ENCODE measurements around the gene LYRM9. TPM values are rescaled to one million over a fixed set of nuclear protein-coding genes. Genes with fewer than 3 reads are reported as not detected.
A peak's percentile ranks its signal among the peaks of the same experiment; 100 is the strongest.
"Not testable (repeated sequence)": the region's sequence is repeated elsewhere in the genome, so short reads cannot be mapped to it uniquely, and the experiment has no call there.

The LYRM9 gene
- total RNA-seq, 1 experiment from 2014 or later: 6.4 TPM

DNA sequence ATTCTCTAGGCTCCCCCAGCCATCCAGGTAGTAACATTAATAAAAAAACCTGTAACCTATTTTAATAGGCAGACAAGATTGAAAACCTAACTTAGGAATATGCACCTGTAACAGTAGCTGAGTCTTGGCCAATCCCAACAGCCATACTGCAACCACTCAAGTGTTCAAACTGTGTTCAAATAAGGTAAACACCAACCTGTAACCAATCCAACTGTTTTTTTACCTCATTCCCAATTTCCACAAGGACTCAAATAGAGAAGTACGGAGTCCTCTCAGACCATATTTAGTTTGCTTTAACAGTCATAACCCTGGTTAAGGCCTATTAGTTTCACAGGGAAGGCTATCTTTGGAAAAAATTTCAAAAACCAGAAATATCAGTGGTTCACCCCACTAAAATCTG, 52.5 kb downstream of the LYRM9 start:
- intact Hi-C loops (cut with micrococcal nuclease): no loop called here
- H3K4me1 Mint-ChIP-seq (ENCODE audit: insufficient read depth, unreplicated experiment): peaks cover 10% of the 10 kb centered on the region
- CTCF ChIA-PET: interaction anchor here (0.6 kb wide), 1 partner anchor 52 kb away, joined by 3 read pairs; no protein-coding TSS in a partner anchor
- no peak overlapping the region for H3K4me3 Mint-ChIP-seq (ENCODE audit: unreplicated experiment)
- POLR2A ChIA-PET: interaction anchor here (0.7 kb wide), 1 partner anchor 457 kb away, joined by 3 read pairs; no protein-coding TSS in a partner anchor
- H3K27ac Mint-ChIP-seq (ENCODE audit: low read depth, unreplicated experiment): no peak overlapping the region
- H3K36me3 Mint-ChIP-seq (ENCODE audit: insufficient read depth, unreplicated experiment): no peaks in the 10 kb centered on the region
- BruUV-seq (replicated peaks): no TSS peak
- peak; percentile 19 for DNase-seq (ENCODE audit: unreplicated experiment)
- TF ChIP-seq, protein P1, sequence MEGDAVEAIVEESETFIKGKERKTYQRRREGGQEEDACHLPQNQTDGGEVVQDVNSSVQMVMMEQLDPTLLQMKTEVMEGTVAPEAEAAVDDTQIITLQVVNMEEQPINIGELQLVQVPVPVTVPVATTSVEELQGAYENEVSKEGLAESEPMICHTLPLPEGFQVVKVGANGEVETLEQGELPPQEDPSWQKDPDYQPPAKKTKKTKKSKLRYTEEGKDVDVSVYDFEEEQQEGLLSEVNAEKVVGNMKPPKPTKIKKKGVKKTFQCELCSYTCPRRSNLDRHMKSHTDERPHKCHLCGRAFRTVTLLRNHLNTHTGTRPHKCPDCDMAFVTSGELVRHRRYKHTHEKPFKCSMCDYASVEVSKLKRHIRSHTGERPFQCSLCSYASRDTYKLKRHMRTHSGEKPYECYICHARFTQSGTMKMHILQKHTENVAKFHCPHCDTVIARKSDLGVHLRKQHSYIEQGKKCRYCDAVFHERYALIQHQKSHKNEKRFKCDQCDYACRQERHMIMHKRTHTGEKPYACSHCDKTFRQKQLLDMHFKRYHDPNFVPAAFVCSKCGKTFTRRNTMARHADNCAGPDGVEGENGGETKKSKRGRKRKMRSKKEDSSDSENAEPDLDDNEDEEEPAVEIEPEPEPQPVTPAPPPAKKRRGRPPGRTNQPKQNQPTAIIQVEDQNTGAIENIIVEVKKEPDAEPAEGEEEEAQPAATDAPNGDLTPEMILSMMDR (IDR thresholded peaks at IDR 0.05; ENCODE audit: unreplicated experiment): no peak
- no peaks in the 10 kb centered on the region for H3K27me3 Mint-ChIP-seq (ENCODE audit: insufficient read depth, unreplicated experiment)
- H3K9me3 Mint-ChIP-seq (ENCODE audit: unreplicated experiment): no peaks in the 10 kb centered on the region

DNA sequence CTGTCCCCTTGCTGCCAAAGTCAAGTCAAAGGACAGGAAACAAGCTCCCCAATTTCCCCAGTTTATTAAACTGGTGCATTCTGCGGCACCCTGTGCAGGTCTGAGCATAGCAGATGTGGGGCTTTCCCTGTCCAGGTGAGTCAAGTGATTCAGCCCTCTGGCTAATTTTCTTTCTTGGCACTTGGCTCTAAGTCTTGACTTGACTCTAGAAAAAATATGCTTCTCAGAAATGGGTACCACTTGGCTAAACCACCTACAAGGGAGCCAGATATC, 52.8 kb downstream of the LYRM9 start:
- BruUV-seq (replicated peaks); DNase-seq (ENCODE audit: unreplicated experiment); H3K27me3 Mint-ChIP-seq (ENCODE audit: insufficient read depth, unreplicated experiment); H3K4me1 Mint-ChIP-seq (ENCODE audit: insufficient read depth, unreplicated experiment); H3K36me3 Mint-ChIP-seq (ENCODE audit: insufficient read depth, unreplicated experiment); POLR2A ChIA-PET; H3K9me3 Mint-ChIP-seq (ENCODE audit: unreplicated experiment); H3K27ac Mint-ChIP-seq (ENCODE audit: low read depth, unreplicated experiment); H3K4me3 Mint-ChIP-seq (ENCODE audit: unreplicated experiment); intact Hi-C loops (cut with micrococcal nuclease): not testable (repeated sequence)
- CTCF ChIA-PET: interaction anchor here (0.6 kb wide), 1 partner anchor 52 kb away, joined by 3 read pairs; no protein-coding TSS in a partner anchor

DNA sequence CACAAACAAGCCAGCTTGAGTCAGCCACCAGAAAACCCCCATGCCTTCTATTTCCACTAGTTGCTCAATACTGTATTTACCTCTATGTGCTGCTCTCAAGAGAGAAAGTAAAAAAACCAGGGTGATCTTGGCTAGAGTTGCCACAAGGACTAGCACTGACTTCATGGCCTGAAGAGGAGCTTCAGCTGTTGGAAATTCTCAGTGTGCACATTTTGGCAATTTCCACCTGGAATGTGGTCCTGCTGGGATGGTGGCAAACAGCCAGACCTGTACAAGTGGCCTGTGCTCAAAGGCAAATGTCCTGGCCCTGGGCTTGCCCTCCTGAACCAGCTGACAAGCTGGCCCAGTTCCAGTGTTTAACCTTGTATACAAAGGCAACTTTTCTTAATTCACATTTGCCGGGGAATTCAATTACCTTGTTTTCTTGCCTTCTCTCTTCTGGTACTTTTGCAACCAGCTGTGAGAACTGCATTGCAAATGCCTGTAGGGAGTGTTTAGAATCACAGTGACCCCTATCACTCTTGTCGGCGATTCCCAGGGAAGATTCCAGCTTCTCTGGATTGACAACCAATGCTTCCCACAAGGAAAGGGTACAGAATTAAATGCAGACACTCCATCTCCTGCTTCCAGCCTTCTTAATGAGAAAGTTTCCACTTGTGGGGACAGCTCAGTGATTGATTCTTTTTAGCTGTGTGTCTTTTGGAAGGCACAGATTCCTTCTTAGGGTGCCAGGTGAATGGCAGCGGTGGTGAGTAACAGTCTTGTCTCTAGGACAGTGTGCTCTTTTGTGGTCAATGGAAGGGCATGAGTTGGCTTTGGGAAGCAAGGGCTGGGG, 53.4 kb downstream of the LYRM9 start:
- H3K9me3 Mint-ChIP-seq (ENCODE audit: unreplicated experiment); H3K4me1 Mint-ChIP-seq (ENCODE audit: insufficient read depth, unreplicated experiment); H3K27me3 Mint-ChIP-seq (ENCODE audit: insufficient read depth, unreplicated experiment); CTCF ChIA-PET; H3K4me3 Mint-ChIP-seq (ENCODE audit: unreplicated experiment); POLR2A ChIA-PET; BruUV-seq (replicated peaks); H3K36me3 Mint-ChIP-seq (ENCODE audit: insufficient read depth, unreplicated experiment); H3K27ac Mint-ChIP-seq (ENCODE audit: low read depth, unreplicated experiment); intact Hi-C loops (cut with micrococcal nuclease): not testable (repeated sequence)
- DNase-seq (ENCODE audit: unreplicated experiment): peak; percentile 27

DNA sequence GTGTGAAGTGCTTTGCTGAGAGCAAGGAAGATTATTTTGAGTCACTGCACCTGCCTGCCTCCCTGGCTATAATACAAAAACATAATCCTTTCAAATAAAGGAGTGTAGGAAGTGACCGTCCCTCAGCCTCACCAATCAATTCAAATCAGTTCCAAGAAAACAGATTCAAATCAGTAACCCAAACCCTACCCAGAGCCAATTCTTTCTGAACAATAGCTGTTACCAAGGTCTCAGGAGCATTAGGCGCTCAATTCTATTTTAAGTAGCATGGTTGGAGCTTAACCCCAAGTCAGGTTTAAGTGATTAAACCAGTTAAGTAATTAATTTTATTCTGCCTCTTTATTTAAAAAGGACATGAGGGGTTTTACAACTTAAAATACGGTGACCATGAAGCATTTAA, 54.6 kb downstream of the LYRM9 start:
- DNase-seq (ENCODE audit: unreplicated experiment); H3K4me1 Mint-ChIP-seq (ENCODE audit: insufficient read depth, unreplicated experiment); H3K36me3 Mint-ChIP-seq (ENCODE audit: insufficient read depth, unreplicated experiment); H3K9me3 Mint-ChIP-seq (ENCODE audit: unreplicated experiment); H3K27ac Mint-ChIP-seq (ENCODE audit: low read depth, unreplicated experiment); POLR2A ChIA-PET; H3K27me3 Mint-ChIP-seq (ENCODE audit: insufficient read depth, unreplicated experiment); intact Hi-C loops (cut with micrococcal nuclease); H3K4me3 Mint-ChIP-seq (ENCODE audit: unreplicated experiment); BruUV-seq (replicated peaks); CTCF ChIA-PET: not testable (repeated sequence)

DNA sequence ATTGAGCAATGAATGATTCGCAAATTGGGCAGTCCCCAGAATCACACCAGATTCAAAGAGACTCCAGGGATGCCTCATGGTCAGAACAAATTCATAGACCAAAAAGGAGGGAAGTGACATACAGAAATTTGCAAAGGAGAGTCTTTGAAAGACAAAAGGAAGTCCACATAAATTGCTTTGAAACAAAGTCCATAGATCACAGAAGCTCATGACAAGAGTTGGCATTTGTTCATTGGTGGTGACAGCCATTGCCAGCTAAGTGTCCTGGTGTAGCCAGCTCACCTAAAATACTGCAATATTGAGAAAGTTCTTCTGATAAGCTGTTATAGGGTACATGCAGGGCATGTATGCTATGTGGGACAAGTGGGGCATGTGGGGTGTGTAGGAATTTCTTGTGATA, 55.4 kb downstream of the LYRM9 start:
- H3K27ac Mint-ChIP-seq (ENCODE audit: low read depth, unreplicated experiment); H3K36me3 Mint-ChIP-seq (ENCODE audit: insufficient read depth, unreplicated experiment); DNase-seq (ENCODE audit: unreplicated experiment); intact Hi-C loops (cut with micrococcal nuclease); H3K9me3 Mint-ChIP-seq (ENCODE audit: unreplicated experiment); BruUV-seq (replicated peaks); H3K4me1 Mint-ChIP-seq (ENCODE audit: insufficient read depth, unreplicated experiment); H3K4me3 Mint-ChIP-seq (ENCODE audit: unreplicated experiment); H3K27me3 Mint-ChIP-seq (ENCODE audit: insufficient read depth, unreplicated experiment): not testable (repeated sequence)
- CTCF ChIA-PET: interaction anchor here (1.0 to 1.5 kb wide), 3 partner anchors 13 to 80 kb away, joined by 3 to 7 read pairs (median 3); no protein-coding TSS in a partner anchor
- POLR2A ChIA-PET: interaction anchor here (0.9 to 1.3 kb wide), 2 partner anchors 10 to 32 kb away, joined by 3 to 4 read pairs; no protein-coding TSS in a partner anchor

DNA sequence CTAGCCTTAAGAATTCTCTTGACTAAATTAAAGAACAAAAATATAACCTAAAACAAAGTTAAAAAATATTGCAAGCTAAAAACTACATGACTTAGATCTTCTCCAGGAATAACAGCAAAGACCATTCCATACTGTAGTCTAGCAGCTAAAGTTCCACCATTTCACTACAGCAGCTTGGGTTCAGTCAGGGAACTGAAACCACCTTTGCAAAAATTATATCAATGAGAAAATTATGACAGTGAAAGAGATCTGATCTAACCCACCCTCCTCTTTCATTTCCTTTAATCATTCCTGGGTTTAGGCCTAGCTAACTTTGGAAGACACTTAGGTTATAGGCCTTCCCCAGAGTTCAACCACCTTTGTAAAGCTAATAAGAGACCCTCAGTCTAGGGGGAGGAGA, 56.5 kb downstream of the LYRM9 start:
- CTCF ChIA-PET: interaction anchor here (0.7 to 1.7 kb wide), 6 partner anchors 28 to 79 kb away, joined by 3 to 7 read pairs (median 3); no protein-coding TSS in a partner anchor
- no peaks in the 10 kb centered on the region for H3K36me3 Mint-ChIP-seq (ENCODE audit: insufficient read depth, unreplicated experiment)

More for the DNA sequence above, 56.5 kb downstream of the LYRM9 start:
- H3K4me1 Mint-ChIP-seq (ENCODE audit: insufficient read depth, unreplicated experiment): peaks cover 10% of the 10 kb centered on the region
- no TSS peak for BruUV-seq (replicated peaks)
- H3K27me3 Mint-ChIP-seq (ENCODE audit: insufficient read depth, unreplicated experiment): no peaks in the 10 kb centered on the region
- DNase-seq (ENCODE audit: unreplicated experiment): no peak
- no peak overlapping the region for H3K27ac Mint-ChIP-seq (ENCODE audit: low read depth, unreplicated experiment)
- POLR2A ChIA-PET: interaction anchor here (1.3 kb wide), 1 partner anchor 31 kb away, joined by 4 read pairs; no protein-coding TSS in a partner anchor
- H3K9me3 Mint-ChIP-seq (ENCODE audit: unreplicated experiment): no peaks in the 10 kb centered on the region
- intact Hi-C loops (cut with micrococcal nuclease): no loop called here
- TF ChIP-seq, protein P1 (IDR thresholded peaks at IDR 0.05; ENCODE audit: unreplicated experiment): no peak
- H3K4me3 Mint-ChIP-seq (ENCODE audit: unreplicated experiment): no peak overlapping the region
